IPS-20b (cell line): Measurements from ENCODE around the gene EYS.
"Not testable (repeated sequence)": the region's sequence is repeated elsewhere in the genome, so short reads cannot be mapped to it uniquely, and the experiment has no call there.

Source experiments
- H3K27ac ChIP-seq: one replicate; pipeline ENCODE4 v1.5.1; 2013; ENCODE audit warnings: low read length
- H3K27me3 ChIP-seq: 2 replicates; pipeline ENCODE4 v1.6.1; 2013; ENCODE audit warnings: mild to moderate bottlenecking, low read length, inconsistent platforms; ENCODE audit not compliant: insufficient read depth
- H3K36me3 ChIP-seq: 2 replicates; pipeline ENCODE4 v1.6.1; 2013; ENCODE audit warnings: low read depth, mild to moderate bottlenecking, inconsistent platforms, low read length, moderate library complexity; ENCODE audit not compliant: insufficient read depth
- H3K4me1 ChIP-seq: 2 replicates; pipeline ENCODE4 v1.6.1; 2013; ENCODE audit warnings: mild to moderate bottlenecking, control low read depth, inconsistent platforms, low read length, moderate library complexity; ENCODE audit not compliant: insufficient read depth
- H3K4me3 ChIP-seq: 2 replicates; pipeline ENCODE4 v1.5.1; 2013; ENCODE audit warnings: mild to moderate bottlenecking, low read length, inconsistent platforms
- H3K9ac ChIP-seq: 2 replicates; pipeline ENCODE4 v1.6.1; 2013; ENCODE audit warnings: low read depth, mild to moderate bottlenecking, inconsistent platforms, low read length, moderate library complexity
- H3K9me3 ChIP-seq: 2 replicates; pipeline ENCODE4 v1.6.1; 2013; ENCODE audit warnings: mild to moderate bottlenecking, low read depth, low read length, inconsistent platforms; ENCODE audit not compliant: insufficient read depth

The EYS gene

DNA sequence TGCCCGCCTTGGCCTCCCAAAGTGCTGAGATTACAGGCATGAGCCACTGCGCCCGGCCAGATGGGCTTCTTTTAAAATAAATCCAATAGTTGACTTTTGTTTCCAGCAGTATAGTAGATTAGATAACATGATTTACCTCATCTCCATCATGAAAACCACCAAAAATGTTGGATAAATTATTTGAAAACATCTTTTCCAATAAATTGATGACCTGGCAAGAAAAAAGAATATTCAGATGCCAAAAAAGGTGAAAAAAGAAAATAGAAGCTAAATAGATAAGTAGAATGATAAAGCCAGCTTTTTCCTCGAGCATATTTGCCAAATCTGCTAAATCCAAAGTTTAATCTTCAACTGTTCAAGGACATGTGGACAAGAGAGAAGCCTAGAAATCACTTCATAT is 1962.2 kb downstream of the EYS start:
- Histone ChIP-seq H3K9ac (no peak overlapping the region), H3K36me3 (no peaks in the 10 kb centered on the region), H3K4me3 (no peak overlapping the region), H3K9me3 (no peaks in the 10 kb centered on the region), H3K27me3 (no peaks in the 10 kb centered on the region), H3K27ac (no peak overlapping the region), H3K4me1 (no peaks in the 10 kb centered on the region)

DNA sequence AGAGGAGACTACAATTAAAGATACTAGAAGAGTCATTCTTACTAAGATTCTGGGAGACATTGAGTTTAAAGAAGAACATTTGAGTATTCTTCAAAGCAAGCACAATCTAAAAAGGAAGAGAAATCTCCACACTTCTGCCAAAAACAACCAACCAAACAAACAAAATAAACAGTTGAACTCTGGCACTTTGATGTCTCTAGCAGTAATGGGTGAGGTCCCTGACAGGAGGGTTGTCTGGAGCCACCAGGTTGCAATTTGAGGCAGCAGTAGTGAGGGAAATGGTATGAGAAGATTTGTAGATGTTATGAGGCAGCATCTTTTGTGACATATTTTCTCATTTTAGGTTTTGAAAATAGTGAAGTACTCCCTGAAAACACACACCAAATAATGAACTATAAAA is 1963.3 kb downstream of the EYS start:
- Histone ChIP-seq H3K9me3 (no peaks in the 10 kb centered on the region), H3K4me3 (no peak overlapping the region), H3K4me1 (no peaks in the 10 kb centered on the region), H3K27ac (no peak overlapping the region), H3K36me3 (no peaks in the 10 kb centered on the region), H3K9ac (no peak overlapping the region), H3K27me3 (no peaks in the 10 kb centered on the region)

DNA sequence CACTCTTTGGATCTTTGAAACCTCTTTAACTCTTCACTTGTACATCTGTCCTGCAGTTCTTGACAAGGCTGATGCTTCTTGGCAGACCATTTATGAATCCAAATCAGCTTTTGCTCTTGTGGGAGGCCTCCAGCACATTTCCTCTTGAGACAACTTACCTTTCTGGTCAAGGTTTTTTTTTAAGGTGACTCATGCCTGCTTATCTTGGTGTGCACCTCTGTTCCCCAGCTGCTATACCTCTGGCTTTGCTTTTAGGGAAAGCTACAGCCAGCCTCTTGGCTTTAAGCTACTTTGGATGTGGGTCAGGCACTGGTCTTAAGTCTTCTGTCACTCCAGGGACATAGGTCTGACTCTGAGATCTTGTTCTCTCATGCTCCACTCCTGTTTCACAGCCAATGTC is 1965.0 kb downstream of the EYS start:
- Histone ChIP-seq H3K4me1 (no peaks in the 10 kb centered on the region), H3K27ac (no peak overlapping the region), H3K4me3 (no peak overlapping the region), H3K9me3 (no peaks in the 10 kb centered on the region), H3K27me3 (no peaks in the 10 kb centered on the region), H3K36me3 (no peaks in the 10 kb centered on the region), H3K9ac (no peak overlapping the region)

DNA sequence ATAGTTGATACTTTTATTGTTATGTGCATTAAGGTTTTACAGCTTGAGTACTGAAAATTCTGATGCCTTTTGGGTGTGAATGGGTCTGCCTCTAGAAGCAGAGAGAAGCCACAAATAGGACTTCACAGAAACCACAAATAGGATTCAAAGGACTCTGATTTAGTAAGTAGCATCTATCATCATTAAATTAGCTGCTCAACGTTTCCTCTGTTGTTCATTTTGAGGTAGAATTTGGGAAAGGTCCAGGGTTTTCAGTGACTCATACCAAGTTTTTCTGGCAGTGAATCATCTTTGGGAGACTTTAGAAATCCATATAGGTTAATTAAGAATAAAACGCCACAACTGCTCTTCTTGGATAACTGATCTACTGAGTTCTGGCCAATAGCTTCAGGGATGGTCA is 1966.3 kb downstream of the EYS start:
- no peak overlapping the region for H3K27ac ChIP-seq
- no peak overlapping the region for H3K9ac ChIP-seq
- no peaks in the 10 kb centered on the region for H3K36me3 ChIP-seq
- H3K9me3 ChIP-seq = no peaks in the 10 kb centered on the region
- no peaks in the 10 kb centered on the region for H3K27me3 ChIP-seq
- H3K4me3 ChIP-seq = no peak overlapping the region
- no peaks in the 10 kb centered on the region for H3K4me1 ChIP-seq

DNA sequence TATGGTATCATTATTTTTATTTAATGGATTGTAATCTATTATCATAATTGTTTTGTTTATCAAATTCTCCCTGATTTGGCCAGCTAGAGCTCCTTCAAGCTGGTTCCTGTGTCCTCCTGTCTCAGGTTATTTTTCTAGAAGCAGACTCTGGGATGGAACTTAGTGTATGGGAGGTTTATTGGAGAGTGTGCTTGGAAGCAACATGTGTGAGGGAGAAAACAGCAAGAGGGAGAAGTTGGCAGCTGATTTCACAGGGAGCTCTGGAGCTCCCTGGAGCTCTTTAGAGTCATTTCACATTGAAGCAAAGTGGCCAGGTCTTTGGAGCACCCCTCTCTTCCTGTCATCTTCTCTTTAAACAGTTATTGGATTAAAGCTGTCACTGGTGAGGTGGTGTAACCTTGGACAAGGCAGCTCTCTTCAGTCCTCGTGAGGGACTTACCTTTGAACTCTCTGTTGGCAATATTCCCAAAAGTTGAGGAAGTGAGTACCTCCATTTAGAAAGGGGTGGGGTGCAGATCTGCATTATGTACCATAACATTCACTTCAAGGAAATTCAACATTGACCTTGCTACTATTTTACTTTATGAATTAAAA is 1967.8 kb downstream of the EYS start:
- no peak overlapping the region for H3K27ac ChIP-seq
- H3K4me3 ChIP-seq = no peak overlapping the region
- H3K4me1 ChIP-seq = no peaks in the 10 kb centered on the region
- H3K9me3 ChIP-seq = no peaks in the 10 kb centered on the region
- H3K36me3 ChIP-seq = no peaks in the 10 kb centered on the region
- H3K9ac ChIP-seq = no peak overlapping the region
- H3K27me3 ChIP-seq = no peaks in the 10 kb centered on the region

DNA sequence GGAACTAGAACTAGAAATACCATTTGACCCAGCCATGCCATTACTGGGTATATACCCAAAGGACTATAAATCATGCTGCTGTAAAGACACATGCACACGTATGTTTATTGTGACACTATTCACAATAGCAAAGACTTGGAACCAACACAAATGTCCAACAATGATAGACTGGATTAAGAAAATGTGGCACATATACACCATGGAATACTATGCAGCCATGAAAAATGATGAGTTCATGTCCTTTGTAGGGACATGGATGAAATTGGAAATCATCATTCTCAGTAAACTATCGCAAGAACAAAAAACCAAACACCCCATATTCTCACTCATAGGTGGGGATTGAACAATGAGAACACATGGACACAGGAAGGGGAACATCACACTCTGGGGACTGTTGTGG is 1968.8 kb downstream of the EYS start:
- not testable (repeated sequence) for H3K4me3 ChIP-seq, H3K27me3 ChIP-seq, H3K27ac ChIP-seq, H3K9me3 ChIP-seq, H3K9ac ChIP-seq, H3K36me3 ChIP-seq, H3K4me1 ChIP-seq

DNA sequence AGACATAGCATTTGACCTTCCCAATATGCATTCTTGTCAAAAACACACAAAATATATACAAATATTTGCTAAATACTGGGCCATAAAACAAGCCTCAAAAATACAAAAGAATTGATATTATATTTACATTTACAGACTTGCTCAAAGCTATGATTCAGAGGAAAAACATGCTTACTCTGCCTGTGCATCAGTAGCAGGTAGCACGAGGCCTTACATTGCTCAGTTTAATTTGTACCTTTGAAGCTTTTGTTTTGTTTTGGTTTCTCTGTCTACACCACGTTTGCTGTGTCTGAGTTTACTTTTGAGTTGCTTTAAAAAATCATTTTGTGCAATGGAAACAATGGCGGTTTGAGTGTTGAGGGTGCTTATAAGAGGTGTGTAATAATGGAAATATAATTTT is 1972.1 kb downstream of the EYS start:
- Histone ChIP-seq H3K27me3 (no peaks in the 10 kb centered on the region), H3K9ac (no peak overlapping the region), H3K36me3 (no peaks in the 10 kb centered on the region), H3K4me3 (no peak overlapping the region), H3K27ac (no peak overlapping the region), H3K4me1 (no peaks in the 10 kb centered on the region), H3K9me3 (no peaks in the 10 kb centered on the region)

DNA sequence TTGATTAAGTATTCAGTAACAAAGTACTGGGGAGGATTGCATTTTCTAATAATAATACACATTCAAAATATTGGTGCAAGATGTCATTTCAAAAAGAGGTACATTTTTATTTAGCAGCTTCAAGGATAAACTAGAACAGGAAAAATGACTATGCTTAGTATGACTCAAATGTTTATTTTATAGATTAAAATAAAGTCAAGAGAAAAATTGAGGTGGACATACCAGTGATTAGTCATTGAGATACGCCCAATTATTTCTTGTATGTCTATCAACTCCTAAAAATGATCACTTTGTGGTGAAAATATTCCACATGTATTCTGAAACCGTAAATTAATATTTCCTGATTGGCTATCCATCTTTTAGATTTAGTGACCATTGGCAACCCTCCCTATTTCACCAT is 1974.7 kb downstream of the EYS start:
- Histone ChIP-seq H3K9me3 (no peaks in the 10 kb centered on the region), H3K27me3 (no peaks in the 10 kb centered on the region), H3K4me3 (no peak overlapping the region), H3K27ac (no peak overlapping the region), H3K36me3 (no peaks in the 10 kb centered on the region), H3K9ac (no peak overlapping the region), H3K4me1 (no peaks in the 10 kb centered on the region)

DNA sequence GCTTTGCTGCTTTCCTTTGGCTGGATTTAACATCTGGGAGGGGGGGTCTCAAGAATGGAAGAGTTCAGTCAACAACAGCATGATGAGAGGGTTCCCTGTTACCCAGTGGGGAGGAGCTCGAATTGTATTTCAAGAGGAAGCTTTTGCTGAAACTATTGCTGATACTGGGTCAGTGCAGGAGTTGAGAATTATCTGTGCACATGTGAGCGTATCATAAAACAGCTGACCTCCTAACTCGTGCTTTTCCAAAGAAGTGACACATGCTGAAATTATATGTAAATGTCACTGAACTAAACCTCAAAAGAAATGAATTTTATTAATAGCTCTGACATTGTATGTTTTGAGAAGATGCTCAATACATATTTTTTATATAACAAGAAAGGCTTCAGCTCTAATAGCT is 1975.1 kb downstream of the EYS start:
- no peak overlapping the region for H3K27ac ChIP-seq
- H3K4me1 ChIP-seq = no peaks in the 10 kb centered on the region
- H3K9me3 ChIP-seq = no peaks in the 10 kb centered on the region
- H3K27me3 ChIP-seq = no peaks in the 10 kb centered on the region
- no peak overlapping the region for H3K4me3 ChIP-seq
- no peak overlapping the region for H3K9ac ChIP-seq
- no peaks in the 10 kb centered on the region for H3K36me3 ChIP-seq

DNA sequence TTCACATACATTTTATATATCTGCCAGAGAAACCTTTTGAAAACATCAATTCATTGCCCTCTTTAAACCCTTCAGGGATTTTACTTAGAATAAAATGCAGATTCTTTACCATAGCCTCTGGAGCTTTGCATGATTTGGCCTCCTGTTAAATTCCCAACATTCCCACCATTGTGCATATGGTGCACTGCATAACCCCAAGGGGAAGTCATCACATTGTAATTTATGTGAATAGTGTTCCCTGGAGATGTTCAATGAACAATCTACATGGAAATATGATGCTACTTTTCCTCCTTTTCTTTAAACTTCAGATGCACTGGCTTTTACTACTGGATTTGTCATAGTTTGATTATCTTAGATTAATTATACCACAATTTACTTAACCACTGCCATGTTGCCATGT is 1976.7 kb downstream of the EYS start:
- Histone ChIP-seq H3K27ac (no peak overlapping the region), H3K4me1 (no peaks in the 10 kb centered on the region), H3K27me3 (no peaks in the 10 kb centered on the region), H3K36me3 (no peaks in the 10 kb centered on the region), H3K4me3 (no peak overlapping the region), H3K9ac (no peak overlapping the region), H3K9me3 (no peaks in the 10 kb centered on the region)

DNA sequence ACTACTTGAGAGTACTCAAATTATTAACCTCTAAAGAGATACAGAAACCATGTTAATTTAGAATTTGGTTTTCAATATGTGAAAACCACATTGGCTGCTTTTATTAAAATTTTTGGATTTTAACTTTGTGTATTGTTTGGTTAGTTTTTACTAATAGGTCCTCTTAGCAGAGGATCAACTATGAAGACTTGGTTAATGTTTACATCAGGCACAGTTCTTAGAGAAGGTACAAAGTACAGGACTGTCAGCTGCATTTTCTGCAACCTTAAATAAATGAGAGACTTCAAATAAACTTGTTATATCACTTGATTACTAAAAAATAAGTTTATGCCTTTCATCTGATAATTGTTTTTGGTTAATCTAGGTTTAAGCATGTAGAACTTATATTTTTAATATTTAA is 1982.3 kb downstream of the EYS start:
- Histone ChIP-seq H3K27ac (no peak overlapping the region), H3K9me3 (no peaks in the 10 kb centered on the region), H3K4me3 (no peak overlapping the region), H3K9ac (no peak overlapping the region), H3K27me3 (no peaks in the 10 kb centered on the region), H3K36me3 (no peaks in the 10 kb centered on the region), H3K4me1 (no peaks in the 10 kb centered on the region)

DNA sequence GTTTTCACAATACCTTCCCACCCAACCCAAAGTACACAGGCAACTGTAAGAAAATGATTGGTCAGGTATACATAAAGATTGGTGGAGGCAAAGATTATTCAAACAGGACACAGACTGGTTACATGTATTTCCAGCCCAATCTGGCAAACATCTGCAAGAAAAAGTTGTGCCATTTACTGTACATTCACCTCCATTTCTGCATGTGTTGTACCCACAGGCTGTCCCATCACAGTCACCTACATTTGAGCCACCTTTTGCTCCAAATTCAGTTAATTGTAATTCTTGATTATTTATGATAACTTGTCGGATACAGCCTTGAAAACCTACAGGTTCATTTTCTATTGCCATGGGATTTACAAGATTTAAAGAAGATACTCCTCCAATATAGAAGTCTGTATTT is 1985.8 kb downstream of the EYS start:
- Histone ChIP-seq H3K9me3 (no peaks in the 10 kb centered on the region), H3K36me3 (no peaks in the 10 kb centered on the region), H3K9ac (no peak overlapping the region), H3K27ac (no peak overlapping the region), H3K4me3 (no peak overlapping the region), H3K27me3 (no peaks in the 10 kb centered on the region), H3K4me1 (no peaks in the 10 kb centered on the region)

DNA sequence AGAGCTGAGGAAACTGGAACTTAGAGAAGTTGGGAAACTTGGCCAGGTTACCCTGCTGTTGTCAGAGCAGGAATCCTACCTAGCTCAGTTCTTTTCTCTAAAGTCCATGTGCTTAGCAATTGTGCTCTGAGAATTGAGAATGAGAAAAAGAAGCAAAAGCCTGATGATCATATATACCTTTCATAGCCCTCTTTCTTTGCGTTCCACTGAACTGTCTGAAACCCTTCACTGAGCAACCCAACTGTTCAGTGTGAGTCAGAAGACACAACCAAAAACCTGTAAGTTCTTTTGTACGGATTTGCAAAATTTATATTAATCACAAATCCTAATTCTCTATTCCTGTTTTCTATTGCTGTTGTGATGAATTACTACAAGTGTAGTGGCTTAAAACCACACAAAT is 1990.9 kb downstream of the EYS start:
- H3K27me3 ChIP-seq = no peaks in the 10 kb centered on the region

More for the DNA sequence above, 1990.9 kb downstream of the EYS start:
- Histone ChIP-seq H3K9me3 (no peaks in the 10 kb centered on the region), H3K36me3 (peaks cover 34% of the 10 kb centered on the region), H3K9ac (no peak overlapping the region), H3K4me3 (no peak overlapping the region), H3K4me1 (no peaks in the 10 kb centered on the region), H3K27ac (no peak overlapping the region)
